Measurements from ENCODE around the gene SLC35F4.

The SLC35F4 gene

GRCh38 chr14:57834001-57834598 is 31.8 kb downstream of the SLC35F4 start:
- CTCF ChIA-PET, result no interaction called here
- POLR2A ChIA-PET, result no interaction called here

GRCh38 chr14:57833323-57833722 is 32.6 kb downstream of the SLC35F4 start:
- ChIA-PET CTCF (no interaction called here), POLR2A (no interaction called here)
- DNase-seq (ENCODE audit: low read depth, low spot score), result peak; percentile 72
- TF ChIP-seq CTCF (IDR thresholded peaks at IDR 0.05; ENCODE audit: insufficient read depth, low read length, missing control alignments), result no peak
- no peak overlapping the region for H3K4me3 ChIP-seq (ENCODE audit: low read depth, low read length)

More at GRCh38 chr14:57834001-57834598, 31.8 kb downstream of the SLC35F4 start:
- no peak for DNase-seq (ENCODE audit: low read depth, low spot score)
- no peak for TF ChIP-seq CTCF (IDR thresholded peaks at IDR 0.05; ENCODE audit: insufficient read depth, low read length, missing control alignments)
- H3K4me3 ChIP-seq (ENCODE audit: low read depth, low read length), result no peak overlapping the region

GRCh38 chr14:57831981-57832380 is 33.9 kb downstream of the SLC35F4 start:
- H3K4me3 ChIP-seq (ENCODE audit: low read depth, low read length), result no peak overlapping the region
- DNase-seq (ENCODE audit: low read depth, low spot score), result no peak
- CTCF ChIA-PET, result no interaction called here
- POLR2A ChIA-PET, result no interaction called here
- TF ChIP-seq CTCF (IDR thresholded peaks at IDR 0.05; ENCODE audit: insufficient read depth, low read length, missing control alignments), result no peak

GRCh38 chr14:57828713-57829112 is 37.2 kb downstream of the SLC35F4 start:
- H3K4me3 ChIP-seq (ENCODE audit: low read depth, low read length), result no peak overlapping the region
- no peak for TF ChIP-seq CTCF (IDR thresholded peaks at IDR 0.05; ENCODE audit: insufficient read depth, low read length, missing control alignments)
- DNase-seq (ENCODE audit: low read depth, low spot score), result no peak
- ChIA-PET POLR2A (no interaction called here), CTCF (no interaction called here)

GRCh38 chr14:57823015-57823660 is 42.8 kb downstream of the SLC35F4 start:
- no peak for DNase-seq (ENCODE audit: low read depth, low spot score)
- no peak for TF ChIP-seq CTCF (IDR thresholded peaks at IDR 0.05; ENCODE audit: insufficient read depth, low read length, missing control alignments)
- ChIA-PET POLR2A (no interaction called here), CTCF (no interaction called here)
- no peak overlapping the region for H3K4me3 ChIP-seq (ENCODE audit: low read depth, low read length)

GRCh38 chr14:57822081-57822480 is 43.8 kb downstream of the SLC35F4 start:
- ChIA-PET POLR2A (no interaction called here), CTCF (no interaction called here)
- no peak overlapping the region for H3K4me3 ChIP-seq (ENCODE audit: low read depth, low read length)
- no peak for TF ChIP-seq CTCF (IDR thresholded peaks at IDR 0.05; ENCODE audit: insufficient read depth, low read length, missing control alignments)
- DNase-seq (ENCODE audit: low read depth, low spot score), result no peak

Measured in AG04449 (cell line).